Left ventricle myocardium superior (tissue), 1 donor: ENCODE measurements around the gene LGR4. TPM values are rescaled to one million over a fixed set of nuclear protein-coding genes. Genes with fewer than 3 reads are reported as not detected.
A peak's percentile ranks its signal among the peaks of the same experiment; 100 is the strongest.

Source experiments
- ATAC-seq: fragments of 200-7000 bp; cut with Tn5 transposase; one replicate; pipeline ENCODE4 v1.9.1; 2020; ENCODE audit warnings: mild to moderate bottlenecking, moderate library complexity
- DNase-seq: peaks from one replicate; pipeline ENCODE4 v3.0.0-alpha.2; 2020
- intact Hi-C: fragments of 100-400 bp; cut with micrococcal nuclease; formaldehyde crosslinking; loops from one replicate; pipeline ENCODE4 v1.11.0; 2022
- total RNA-seq: library from RNA; stranded (reverse); fragmentation: NEBNext Ultra II Directional; extraction: Animal tissue kit (Norgen Biotek cat#: 25700); gene quantifications from one replicate; pipeline ENCODE4 v1.2.1, GENCODE V29; 2021
- donor health status: DM: no; HTN: yes; CAD: no; lungs with severe emphysema.

LGR4 gene
- total RNA-seq, 1 donor from 2014 or later, result 43.5 TPM

- ATAC-seq, result peak; percentile 28
- intact Hi-C loops, result no loop called here
- DNase-seq, result no peak
These were observed 23.2 kb upstream of the LGR4 start for GRCh38 chr11:27495710-27496300.

DNA sequence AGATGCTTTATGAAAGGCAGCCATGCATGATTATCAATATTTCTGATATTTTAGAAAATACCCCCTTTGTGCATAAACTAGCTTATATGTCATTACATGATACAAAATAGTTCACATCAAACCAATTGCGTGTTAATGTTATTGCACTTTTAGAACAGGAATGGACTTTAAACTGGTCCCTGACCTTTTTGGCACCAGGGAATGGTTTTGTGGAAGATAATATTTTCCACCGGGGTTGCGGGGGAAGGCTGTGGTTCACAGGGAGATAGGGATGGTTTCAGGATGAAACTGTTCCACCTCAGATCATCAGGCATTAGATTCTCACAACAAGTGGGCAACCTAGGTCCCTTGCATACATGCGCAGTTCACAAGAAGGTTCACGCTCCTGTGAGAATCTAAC, 16.5 kb upstream of the LGR4 start:
- ATAC-seq (no peak), DNase-seq (no peak)
- intact Hi-C loops, result no loop called here

GRCh38 chr11:27487706-27488105, 15.1 kb upstream of the LGR4 start:
- intact Hi-C loops, result loop anchor here (2.0 kb wide), 1 partner anchor 303 kb away; no protein-coding TSS in a partner anchor
- ATAC-seq, result no peak
- DNase-seq, result no peak

DNA sequence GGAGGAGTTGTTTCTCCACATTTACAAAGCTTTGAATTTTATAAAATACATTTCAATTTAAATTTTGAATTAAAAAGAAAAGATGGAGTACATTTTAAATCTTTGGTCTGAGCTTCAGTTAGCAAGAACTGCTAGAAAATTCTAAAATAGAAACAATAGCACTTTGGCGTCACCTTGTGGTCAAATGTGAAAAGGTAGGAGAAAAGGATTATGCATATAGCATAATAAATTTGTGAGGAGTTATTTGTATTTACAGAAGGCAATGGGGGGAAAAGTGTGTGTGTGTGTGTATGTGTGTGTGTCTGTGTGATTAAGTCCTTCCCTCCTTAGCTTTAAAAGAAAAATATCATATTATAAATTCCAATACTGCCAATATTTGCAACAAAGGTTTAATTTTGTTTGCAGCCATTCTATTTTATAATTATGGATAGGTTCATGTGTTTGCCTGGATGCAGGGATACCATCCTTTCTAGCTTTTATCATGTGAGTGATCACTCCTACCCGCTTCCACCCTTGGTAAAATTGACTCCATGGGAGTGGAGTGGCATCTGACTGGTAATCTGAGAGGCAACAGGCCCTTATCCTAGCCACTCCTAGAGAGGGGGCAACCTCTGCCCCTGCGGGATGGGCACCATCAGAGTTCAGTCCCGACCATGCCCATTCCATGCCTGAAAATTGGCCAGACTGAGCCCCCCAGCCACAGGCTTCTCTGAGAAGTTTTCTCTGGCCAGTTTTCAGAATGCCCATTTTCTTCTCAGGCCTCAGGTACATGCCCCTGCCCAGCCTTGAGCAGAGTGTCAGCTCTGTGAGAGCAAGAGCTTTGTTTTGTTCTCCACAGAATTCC, 13.6 kb upstream of the LGR4 start:
- intact Hi-C loops, result loop anchor here (2.0 kb wide), 1 partner anchor 301 kb away; no protein-coding TSS in a partner anchor
- ATAC-seq (peak; percentile 61), DNase-seq (no peak)

- intact Hi-C loops, result no loop called here
- no peak for DNase-seq
- no peak for ATAC-seq
These were observed 10.2 kb upstream of the LGR4 start for GRCh38 chr11:27482793-27483192.

DNA sequence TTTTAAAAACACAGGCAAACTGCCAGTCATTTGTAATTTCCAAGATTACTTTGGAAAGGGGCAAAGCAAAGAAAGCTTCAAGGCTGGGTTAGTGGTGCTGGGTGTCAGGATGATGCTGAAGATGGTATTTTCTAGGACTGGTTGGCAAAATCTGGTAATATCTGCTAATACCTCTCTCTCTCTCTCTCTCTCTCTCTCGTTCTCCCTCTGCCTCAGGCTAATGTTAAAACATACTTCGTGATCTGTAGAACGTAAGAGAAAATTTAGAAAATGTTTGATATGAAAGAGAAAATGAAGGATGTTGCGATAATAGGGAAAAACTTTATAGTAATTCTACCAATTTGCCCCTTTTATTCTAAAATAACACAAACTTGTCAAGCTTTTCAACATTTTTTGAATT, 9.4 kb upstream of the LGR4 start:
- no peak for ATAC-seq
- intact Hi-C loops, result no loop called here

GRCh38 chr11:27477831-27478230, 5.2 kb upstream of the LGR4 start:
- ATAC-seq (no peak), DNase-seq (no peak)
- intact Hi-C loops, result no loop called here

More for the DNA sequence above, 9.4 kb upstream of the LGR4 start:
- no peak for DNase-seq

GRCh38 chr11:27477243-27477642, 4.7 kb upstream of the LGR4 start:
- no peak for DNase-seq
- no peak for ATAC-seq
- intact Hi-C loops, result no loop called here

GRCh38 chr11:27475622-27476021, 3.0 kb upstream of the LGR4 start:
- ATAC-seq (no peak), DNase-seq (no peak)
- intact Hi-C loops, result no loop called here

DNA sequence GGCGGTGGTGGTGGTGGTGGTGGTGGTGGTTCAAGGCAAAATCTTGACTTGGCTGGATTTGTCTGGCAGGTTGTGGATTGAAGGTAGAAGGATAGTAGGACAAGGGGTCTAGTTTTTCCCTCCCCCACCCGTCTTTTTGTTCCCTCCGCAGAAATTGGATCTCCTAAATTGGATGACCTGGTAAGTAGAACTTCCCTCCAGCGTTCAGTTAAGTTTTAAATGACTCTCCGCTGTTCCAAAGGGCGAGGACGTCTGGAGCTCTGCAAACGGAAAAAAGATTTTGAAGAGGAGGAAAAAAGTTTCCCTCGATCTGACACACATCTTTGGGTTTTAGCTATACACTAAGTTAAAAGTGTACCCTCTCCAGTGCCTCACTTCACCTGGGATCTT, 422 bp upstream of the LGR4 start:
- intact Hi-C loops, result no loop called here
- DNase-seq (no peak), ATAC-seq (peak; percentile 14)

GRCh38 chr11:27471589-27472397, 797 bp downstream of the LGR4 start:
- intact Hi-C loops, result no loop called here
- ATAC-seq, result peak; percentile 47
- peak; percentile 54 for DNase-seq

DNA sequence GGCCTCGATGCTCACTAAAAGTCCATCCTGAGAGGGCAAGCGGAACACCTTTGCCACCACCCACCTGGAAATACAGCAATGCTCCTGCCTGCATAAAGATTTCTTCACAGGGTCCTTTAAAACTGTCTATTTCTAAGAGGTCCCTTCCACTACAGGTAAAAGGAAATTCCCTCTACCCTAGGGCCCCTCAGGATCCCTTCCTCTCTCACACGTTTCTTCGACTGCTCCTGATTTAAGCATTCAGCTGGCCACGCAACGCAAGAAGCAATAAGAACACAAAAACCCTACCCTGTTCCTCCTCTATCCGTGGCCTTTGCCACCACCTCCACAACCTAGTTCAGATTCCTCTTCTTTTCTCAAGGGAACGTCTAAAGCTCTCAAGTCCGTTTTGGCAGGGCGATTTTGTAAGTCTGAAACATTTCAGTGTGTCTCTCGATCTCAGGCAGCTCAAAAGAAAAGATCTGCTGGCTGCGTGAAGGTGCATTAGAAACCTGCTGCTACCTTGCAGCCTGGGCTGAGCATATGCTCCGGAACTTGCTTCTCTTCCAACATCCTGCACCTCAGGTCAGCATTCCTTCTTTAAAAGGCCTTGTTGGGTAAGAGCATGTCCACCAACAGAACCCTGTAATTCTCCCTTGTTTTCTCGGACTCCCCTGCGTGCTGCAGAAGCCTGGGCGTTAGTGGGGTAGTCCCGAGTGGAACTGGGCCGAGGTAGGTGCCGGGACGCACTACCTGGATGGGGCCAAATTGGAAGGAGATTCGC, 1.6 kb downstream of the LGR4 start:
- intact Hi-C loops, result no loop called here
- no peak for DNase-seq
- no peak for ATAC-seq

DNA sequence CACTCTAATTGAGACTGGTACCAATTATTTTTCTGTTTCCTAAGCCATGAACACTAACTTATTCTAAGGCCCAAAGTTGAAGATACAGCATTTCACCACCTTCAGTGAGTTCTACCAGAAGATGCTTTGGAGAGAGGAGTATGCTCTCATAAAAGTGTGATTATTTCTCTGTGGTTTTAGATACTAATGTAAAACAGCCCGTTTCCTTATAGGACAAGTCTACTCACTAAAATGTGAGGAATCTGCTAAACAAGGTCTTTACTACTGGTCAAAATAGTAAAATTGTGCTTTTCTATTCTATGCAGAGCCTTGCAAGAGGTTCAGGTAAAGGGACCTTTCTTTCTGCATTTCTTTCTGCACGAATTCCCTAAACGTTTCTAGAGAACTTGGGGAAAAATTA, 2.4 kb downstream of the LGR4 start:
- intact Hi-C loops, result no loop called here
- no peak for DNase-seq
- ATAC-seq, result no peak

DNA sequence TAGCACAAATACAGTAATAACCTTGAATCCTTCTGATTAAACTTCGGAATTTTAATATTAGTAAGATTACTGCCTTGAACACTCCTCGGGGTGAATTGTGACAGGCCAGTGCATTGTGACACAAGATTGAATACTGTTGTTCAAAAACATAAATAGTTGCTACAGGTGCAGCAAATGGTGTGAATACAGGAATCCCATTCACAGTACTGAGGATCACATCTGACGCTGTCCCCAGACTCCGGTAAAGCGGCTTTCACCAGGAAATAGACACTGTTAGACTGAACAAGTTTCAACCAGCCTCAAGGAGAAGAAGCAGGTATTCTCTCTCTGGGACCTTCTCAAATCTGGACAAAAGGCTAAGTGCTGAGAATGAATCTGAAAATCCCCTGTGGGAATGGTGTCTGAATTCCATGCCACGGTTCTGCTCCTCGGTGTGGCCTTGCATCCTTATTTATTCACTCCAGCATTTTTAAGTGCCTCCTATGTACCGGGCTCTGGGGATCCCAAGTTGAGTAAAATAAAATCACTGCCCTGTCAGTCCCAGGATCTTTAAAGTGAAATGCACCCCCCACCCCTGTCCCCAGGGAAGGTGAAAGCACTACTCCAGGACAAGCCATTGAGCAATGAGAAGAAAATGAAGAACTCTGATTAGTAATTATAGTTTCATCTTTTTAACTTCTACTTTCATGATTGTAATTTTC, 3.4 kb downstream of the LGR4 start:
- intact Hi-C loops, result loop anchor here (10.0 kb wide), 1 partner anchor 94 kb away; no protein-coding TSS in a partner anchor
- no peak for ATAC-seq
- no peak for DNase-seq

GRCh38 chr11:27468209-27468994, 4.2 kb downstream of the LGR4 start:
- ATAC-seq, result peak; percentile 4
- DNase-seq, result no peak
- intact Hi-C loops, result loop anchor here (10.0 kb wide), 1 partner anchor 94 kb away; no protein-coding TSS in a partner anchor

DNA sequence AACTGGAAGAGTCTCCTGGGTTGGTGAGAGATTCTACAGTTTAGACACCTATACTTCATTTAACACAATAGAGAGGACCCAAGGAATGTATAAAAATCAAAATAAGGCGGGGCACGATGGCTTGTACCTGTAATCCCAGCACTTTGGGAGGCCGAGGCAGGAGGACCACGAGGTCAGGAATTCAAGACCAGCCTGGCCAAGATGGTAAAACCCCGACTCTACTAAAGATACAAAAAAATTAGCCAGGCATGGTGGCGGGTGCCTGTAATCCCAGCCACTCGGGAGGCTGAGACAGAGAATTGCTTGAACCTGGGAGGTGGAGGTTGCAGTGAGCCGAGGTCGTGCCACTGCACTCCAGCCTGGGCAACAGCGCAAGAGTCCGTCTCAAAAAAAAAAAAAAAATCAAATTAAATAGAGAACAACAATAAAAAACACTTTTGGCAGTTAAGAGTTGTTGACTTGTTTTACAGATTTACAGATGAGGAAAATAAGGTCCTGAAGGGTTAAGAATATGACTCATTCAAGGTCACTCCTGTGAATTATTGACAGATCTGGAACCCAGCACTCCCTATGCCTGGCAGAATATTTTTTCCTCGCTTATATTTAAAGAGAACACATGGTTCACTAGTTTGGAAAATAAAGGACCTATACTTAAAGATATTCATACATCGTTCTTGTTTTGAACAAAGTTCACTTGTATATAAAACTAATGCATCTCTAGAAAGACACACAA, 5.2 kb downstream of the LGR4 start:
- ATAC-seq, result no peak
- no peak for DNase-seq
- intact Hi-C loops, result loop anchor here (10.0 kb wide), 1 partner anchor 93 kb away; no protein-coding TSS in a partner anchor

- DNase-seq (no peak), ATAC-seq (no peak)
- intact Hi-C loops, result loop anchor here (10.0 kb wide), 1 partner anchor 92 kb away; no protein-coding TSS in a partner anchor
These were observed 6.2 kb downstream of the LGR4 start for GRCh38 chr11:27466363-27466762.
